ENCODE data around the gene GVQW3.

The GVQW3 gene

GRCh38 chr11:76380977-76381719 lies at the start of gene GVQW3, which contains the start of gene THAP12:
TSS of gene GVQW3 (plus strand) at chr11:76381323. CDS start at chr11:76381829, 506 bp downstream.
TSS of gene THAP12 (minus strand) at chr11:76381132. CDS start at chr11:76380836, 296 bp downstream.
- TF ChIP-seq, protein P1, sequence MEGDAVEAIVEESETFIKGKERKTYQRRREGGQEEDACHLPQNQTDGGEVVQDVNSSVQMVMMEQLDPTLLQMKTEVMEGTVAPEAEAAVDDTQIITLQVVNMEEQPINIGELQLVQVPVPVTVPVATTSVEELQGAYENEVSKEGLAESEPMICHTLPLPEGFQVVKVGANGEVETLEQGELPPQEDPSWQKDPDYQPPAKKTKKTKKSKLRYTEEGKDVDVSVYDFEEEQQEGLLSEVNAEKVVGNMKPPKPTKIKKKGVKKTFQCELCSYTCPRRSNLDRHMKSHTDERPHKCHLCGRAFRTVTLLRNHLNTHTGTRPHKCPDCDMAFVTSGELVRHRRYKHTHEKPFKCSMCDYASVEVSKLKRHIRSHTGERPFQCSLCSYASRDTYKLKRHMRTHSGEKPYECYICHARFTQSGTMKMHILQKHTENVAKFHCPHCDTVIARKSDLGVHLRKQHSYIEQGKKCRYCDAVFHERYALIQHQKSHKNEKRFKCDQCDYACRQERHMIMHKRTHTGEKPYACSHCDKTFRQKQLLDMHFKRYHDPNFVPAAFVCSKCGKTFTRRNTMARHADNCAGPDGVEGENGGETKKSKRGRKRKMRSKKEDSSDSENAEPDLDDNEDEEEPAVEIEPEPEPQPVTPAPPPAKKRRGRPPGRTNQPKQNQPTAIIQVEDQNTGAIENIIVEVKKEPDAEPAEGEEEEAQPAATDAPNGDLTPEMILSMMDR (IDR thresholded peaks at IDR 0.05), result peak; percentile 35; the same call in 1 of the 2 replicates

DNA sequence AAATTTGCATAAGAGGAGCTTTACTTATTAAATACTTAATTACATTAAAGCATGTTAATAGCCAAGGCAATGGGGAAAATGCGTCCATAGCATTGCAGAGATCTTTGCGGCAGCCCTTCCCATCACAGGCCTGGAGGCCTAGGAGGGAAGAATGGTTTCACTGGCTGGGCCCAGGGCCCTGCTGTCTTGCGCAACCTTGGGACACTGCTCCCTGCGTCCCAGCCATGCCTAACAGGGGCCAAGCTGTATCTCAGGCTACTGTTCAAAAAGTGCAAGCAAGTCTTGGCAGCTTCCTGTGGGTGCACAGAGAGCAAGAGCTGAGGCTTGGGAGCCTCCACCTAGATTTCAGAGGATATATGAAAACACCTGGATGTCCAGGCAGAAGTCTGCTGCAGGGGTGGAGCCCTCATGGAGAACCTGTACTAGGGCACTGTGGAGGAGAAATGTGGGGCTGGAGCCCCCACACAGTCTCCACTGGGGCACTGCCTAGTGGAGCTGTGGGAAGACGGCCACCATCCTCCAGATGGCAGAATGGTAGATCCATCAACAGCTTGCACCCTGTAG lies 46.2 kb upstream of the GVQW3 start:
- TF ChIP-seq, protein P1 (IDR thresholded peaks at IDR 0.05), result no peak

- TF ChIP-seq, protein P1 (IDR thresholded peaks at IDR 0.05), result no peak
Measured at GRCh38 chr11:76335842-76336241, 45.3 kb upstream of the GVQW3 start.

DNA sequence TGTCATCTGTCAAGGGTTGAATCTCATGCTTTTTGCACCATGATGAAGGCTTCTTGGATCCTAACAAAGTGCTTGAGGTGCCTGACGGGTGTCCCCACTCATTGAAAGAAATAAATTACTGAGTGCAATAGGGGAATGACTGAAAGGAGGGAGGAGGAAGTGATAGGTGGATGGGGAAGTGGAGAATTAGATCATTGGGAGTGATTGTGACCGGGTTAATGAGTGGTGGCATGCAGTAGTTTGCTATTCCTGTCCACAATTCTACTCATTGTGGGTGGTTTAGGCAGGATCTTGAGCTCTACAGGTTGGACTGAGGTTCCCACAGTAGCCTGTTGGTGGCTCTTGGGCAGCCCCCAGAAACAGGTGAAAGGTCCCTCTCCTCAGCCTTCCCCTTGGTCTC lies 44.5 kb upstream of the GVQW3 start:
- TF ChIP-seq, protein P1 (IDR thresholded peaks at IDR 0.05), result no peak

DNA sequence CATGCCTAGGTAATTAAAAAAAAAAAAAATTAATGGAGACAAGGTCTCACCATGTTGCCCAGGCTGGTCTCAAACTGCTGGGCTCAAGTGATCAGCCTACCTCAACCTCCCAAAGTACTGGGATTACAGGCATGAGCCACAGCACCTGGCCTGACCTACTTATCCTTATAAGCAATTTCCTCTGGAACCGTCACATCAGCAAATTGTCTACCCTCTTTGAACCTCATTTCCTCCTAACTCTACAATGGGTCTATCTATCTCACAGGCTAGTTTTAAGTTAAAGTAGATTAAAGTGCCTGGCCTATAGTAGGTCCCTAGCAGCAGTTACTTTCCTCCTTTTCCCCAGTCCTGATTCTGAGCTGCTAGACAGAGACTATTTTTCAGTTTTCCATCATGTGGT lies 43.7 kb upstream of the GVQW3 start:
- TF ChIP-seq, protein P1 (IDR thresholded peaks at IDR 0.05), result no peak

DNA sequence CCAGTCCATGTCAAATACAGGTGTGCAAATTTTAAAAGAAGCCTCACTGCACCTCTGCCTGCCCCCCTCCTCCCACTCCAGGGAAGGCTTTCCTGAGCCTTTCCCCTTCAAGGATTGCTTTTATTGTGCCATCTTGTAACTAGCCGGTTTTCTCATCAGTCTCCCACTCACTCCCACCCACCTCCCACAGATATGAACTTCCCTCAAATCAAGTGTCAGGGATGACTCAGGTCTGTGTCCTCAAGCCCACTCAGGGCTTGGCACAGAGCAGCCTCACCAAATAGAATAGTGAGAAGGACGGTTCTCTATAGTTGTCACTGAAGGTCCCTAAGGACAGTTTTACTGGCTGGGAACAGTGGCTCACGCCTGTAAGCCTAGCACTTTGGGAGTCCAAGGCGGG lies 43.2 kb upstream of the GVQW3 start:
- TF ChIP-seq, protein P1 (IDR thresholded peaks at IDR 0.05), result no peak

DNA sequence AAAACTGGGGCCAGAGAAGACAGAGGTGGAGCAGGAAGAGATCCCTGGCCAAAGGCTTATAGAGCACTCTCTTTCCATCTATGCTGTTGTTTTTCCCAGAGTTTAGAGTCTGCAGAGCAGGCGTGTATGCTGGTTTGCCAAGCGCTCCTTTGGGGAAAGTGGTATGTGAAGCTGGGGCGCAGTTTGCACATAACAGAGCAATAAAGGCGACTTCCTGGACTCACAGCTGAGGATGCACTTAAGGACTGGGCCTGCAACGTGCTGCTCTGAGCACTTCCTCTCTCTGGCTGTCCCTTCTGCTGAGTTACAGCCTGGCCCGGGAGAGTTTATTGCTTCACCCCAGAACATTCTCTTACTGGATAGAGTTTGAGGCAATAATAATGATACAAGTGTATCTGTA lies 41.9 kb upstream of the GVQW3 start:
- TF ChIP-seq, protein P1 (IDR thresholded peaks at IDR 0.05), result no peak

Data from LNCAP (cell line).